ENCODE results near the gene FAM78B.

GRCh38 chr1:166175032-166175431 is 8.2 kb upstream of the FAM78B start:
- TF ChIP-seq CTCF (IDR thresholded peaks at IDR 0.05): no peak
- TF ChIP-seq POLR2AphosphoS5 (IDR thresholded peaks at IDR 0.05): no peak
